DMS114 treated with DMSO at 0.1 percent for 48 hours (cell line): ENCODE measurements around the gene COMT.
"Not testable (repeated sequence)": the region's sequence is repeated elsewhere in the genome, so short reads cannot be mapped to it uniquely, and the experiment has no call there.

Source experiments
- DNase-seq: peaks from one replicate; lab custom pipeline; 2025; ENCODE audit not compliant: unreplicated experiment; lab: John Stamatoyannopoulos, UW

Gene COMT

DNA sequence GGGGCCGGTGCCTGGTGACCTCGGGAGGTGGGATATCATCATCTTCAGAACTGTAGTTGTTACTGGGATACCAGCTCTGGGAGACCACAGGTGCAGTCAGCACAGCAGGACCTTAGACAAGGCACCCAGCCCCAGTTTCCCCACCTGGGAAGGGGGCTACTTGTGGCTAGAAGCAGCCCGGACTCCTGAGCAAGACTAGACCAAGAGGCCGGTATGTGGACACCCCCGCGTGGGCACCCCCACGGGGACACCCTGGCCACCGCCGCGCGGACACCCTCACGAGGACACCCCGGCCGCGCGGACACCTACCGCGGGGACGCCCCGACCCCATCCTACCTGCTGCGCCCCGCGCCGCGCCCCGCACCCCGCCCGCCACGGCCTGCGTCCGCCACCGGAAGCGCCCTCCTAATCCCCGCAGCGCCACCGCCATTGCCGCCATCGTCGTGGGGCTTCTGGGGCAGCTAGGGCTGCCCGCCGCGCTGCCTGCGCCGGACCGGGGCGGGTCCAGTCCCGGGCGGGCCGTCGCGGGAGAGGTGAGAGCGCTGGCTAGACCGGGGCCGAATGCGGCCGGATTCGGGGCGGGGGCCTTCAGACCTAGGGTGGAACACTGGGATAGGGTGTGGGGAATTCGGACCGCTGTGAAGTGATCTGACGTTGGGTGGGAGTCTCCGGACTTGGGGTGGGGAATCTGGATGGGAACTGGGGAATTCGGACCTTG lies at the start of gene COMT, which contains the start of gene TXNRD2:
TSS of gene COMT (plus strand) at position 408 of the 718 bp plus-strand sequence. CDS start 20,755 bp downstream, outside the sequence.
TSS of gene TXNRD2 (minus strand) at position 454 of the 718 bp plus-strand sequence. CDS start at position 439, 15 bp downstream.
- DNase-seq, result no peak

DNA sequence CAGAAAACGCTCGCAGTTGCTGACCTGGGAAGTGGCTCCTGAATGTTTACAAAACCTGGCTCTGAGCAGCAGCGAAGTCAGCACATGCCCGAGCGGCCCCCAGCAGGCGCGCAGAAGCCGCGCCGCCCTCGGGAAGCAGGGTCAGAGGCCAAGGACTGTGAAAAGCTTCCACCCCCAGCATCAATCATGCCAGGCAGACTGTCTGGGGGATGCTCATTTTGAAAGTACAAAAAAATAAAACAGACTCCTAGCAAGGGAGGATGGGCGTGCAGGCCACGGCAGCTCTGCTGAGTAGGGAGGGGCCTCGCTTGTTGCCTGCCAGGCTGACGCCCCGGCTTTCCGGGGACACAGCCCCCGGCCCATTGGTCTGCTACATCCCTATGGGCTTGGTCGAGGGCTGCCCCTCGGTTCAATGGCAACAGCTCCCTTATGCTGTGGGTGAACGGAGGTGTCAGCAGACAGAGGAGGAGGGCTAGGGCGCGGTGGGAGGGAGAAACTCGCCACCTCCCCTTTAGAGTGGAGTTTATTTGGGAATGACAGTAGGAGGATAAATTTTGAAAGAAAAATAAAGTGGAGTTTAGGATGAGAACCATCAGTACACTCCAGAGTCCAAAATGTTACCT lies 49.2 kb upstream of the COMT start:
- no peak for DNase-seq

DNA sequence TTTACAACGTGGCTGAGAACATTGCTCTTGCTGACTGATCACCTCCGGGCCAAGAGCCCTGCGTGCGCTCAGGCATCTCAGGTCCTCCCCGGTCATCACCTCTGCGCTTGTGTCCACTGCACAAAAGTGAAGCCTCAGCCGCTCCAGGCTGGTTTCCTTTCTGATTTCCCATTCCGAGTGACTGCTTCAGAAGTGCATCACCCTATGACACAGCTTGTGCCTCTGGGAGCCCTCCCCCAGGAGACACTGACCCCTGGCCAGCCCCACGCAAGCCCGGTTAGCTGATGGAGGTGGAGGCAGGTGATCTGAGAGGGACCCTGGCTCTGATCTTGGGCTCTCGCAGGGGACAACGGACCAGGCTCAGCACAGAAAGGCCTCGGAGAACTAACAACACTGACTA lies 48.6 kb upstream of the COMT start:
- DNase-seq, result no peak

DNA sequence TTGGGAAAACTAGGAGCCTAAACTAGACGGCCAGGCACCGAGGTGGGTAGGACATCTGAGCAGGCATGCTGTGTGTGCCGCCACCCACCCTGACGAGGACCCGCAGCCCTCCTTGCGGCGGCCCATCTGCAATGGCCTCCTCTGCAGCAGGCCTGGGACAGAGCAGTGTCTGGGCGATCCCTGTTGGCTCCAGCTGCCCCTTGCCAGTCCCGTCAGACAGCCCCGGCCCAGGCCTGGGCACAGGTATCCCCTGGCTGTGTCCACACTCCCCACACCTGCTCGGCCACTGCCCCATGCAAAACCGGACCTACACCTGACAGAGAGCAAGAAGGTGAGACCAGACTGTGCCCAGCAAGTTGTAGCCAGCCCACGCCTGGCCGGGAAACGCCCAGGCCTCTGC lies 48.2 kb upstream of the COMT start:
- no peak for DNase-seq

DNA sequence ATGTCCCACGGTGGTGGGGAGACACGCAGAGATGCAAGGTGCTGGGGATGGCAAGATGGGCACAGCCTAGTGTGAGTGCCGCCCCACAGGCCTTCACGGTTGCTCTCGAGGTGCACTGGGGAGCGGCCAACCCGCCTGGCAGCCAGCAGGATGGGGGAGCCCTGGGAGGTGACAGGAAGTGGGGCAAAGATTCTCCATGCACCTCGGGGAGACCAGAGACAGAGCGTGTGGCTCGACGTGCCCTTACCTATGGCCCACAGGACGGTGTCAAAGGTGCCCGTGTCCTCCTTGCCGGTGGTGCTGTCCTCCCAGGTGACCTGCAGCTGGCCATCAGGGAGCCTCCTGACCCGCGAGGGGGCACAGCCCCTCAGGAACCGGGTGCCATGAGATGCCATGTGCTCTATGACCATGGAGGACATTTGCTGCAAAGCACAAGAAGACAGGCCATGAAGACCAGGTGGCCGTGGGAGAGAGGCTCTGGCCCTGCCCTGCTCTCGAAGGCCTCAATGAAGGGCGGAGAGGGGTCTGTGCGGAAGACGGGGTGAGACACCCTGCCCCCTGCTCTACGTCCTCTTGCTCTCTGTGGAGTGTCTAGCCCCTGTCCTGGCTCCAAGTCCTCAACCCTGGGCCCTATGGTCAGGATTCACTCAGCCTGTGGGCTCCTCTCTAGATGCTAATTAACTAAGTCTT lies 46.3 kb upstream of the COMT start:
- no peak for DNase-seq

DNA sequence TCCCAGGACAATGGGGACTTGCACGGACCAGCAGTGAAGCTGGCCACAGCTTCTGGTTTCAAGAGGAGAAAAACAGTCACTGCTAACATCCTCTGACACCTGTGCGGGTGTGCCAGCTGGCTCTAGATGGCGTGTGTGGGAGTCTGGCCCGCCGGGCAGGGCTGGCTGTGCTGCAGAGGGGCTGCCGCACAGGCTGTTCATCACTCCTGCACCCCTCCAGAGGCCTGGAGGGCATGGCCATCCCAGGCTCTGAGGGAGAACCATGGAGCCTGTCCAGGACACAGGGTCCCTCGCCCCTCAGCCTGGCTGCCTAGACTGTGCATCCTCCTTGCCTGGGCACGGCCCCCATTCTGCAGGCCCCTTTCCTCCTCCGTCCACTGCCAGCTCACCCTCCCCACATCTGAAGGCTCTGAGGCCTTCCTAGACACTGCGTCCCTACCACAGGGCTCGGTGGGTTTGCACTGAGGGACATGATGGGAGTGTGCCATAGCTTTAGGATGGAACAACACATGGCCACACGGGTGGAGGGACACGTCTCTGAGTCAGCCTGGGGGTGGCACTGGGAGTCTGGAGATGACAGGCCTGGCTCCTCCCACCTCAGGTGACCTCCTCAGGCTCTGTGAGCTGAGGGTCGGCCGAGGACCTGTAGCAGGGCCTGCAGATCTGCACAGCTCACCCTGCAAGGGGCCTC lies 44.8 kb upstream of the COMT start:
- DNase-seq, result no peak

DNA sequence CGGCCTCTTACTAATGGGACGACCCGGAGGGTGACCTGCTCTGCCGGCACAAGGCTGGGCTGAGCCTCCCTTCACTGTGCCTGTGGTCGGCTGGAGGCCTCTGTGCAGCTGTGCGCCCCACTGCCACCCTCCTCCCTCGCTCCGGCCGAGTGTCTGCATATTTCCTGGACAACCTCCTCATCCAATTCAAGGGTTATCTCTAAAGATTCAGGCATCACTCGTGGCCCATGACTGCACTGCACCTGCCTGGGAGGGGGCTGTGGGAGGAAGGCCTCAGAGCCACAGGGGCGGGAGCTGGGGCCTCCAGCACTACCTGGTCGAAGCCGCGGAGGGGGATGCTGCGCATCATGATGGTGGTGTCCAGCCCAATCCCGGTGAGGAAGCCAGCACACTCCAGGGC lies 43.8 kb upstream of the COMT start:
- DNase-seq, result no peak

DNA sequence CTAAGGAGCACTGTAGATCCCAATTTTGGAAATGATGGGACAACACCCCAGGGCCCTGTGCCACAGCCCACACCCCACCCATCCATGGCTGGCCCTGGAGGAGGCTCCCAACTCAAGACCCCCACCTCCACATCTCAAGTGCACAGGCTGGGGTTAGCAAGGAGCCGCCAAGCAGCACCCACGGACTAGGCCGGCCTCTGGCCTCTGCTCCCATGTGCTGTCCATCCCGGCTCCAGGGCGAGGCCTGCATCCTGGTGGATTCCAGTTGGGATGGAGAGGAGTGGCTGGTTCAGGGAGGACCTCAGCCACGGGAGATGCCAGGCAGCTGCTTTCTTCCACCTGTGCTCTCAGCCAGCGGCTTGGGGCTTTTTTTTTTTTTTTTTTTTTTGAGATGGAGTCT lies 43.4 kb upstream of the COMT start:
- no peak for DNase-seq

DNA sequence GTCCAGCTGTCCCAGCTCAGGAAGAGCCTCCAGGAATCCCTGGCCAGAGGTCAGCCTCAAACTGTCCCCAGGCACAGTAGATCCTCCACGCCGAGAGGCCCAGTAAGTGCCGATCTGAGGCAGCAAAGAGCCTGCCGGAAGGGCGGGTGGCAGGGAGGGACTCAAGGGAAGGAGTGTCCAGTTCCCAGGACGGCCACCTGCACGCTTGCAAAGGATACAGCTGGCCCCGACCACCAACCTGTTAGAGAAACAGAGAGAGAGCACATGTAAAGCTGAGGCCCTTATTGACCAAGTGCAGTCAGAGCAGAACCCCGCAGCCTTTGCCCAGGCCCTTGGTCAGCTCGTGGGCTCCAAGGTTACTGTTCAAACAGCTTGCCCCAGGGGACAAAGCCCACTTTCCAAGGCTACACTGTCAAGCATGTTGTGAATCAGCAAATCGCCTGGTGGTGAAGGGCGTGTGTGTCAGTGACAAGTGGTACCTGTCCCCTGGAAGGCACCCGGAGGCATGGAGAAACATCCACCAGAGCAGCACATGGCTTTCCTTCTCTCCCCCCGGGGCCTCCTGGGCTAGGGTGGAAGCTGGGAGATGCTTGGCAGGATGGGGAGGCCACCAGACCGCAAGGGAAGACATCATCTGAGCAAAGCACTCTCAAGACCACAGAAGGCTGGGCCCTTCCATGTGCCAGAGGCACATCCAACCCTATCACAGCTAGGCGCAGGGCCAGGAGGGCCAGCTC lies 42.6 kb upstream of the COMT start:
- no peak for DNase-seq

DNA sequence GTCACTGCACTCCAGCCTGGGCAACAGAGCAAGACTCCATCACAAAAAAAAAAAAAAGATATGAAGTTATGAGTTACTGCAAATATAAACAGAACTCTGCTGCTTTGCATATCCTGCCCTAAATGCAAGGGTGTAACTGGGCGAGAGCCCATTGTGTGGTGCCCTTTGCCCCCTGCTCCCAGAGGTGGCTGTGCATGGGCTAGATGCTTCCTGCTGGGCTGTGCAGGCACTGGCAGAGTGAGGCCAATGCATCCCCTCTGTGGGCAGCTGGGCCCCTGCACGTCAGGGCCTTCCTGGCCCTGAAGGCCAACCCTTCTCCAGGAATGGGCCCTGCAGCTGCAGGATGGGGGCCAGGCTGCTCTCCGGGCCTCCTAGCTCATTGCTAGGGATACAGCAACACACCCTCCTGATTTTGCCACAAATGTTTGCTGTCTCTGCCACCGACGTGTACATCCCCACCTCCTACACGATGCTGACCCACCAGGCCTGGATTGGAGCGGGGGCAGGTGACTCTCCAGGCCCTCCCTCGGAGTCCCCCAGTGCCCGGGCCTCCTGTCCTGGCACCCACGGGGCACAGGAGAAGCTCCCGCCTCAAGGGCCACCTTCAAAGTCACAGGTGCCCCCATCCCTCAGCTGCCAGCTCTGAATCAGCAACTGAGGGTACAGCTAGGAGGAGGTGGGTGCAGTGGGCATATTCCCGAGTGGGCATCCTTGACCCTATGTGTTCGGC lies 40.7 kb upstream of the COMT start:
- no peak for DNase-seq

DNA sequence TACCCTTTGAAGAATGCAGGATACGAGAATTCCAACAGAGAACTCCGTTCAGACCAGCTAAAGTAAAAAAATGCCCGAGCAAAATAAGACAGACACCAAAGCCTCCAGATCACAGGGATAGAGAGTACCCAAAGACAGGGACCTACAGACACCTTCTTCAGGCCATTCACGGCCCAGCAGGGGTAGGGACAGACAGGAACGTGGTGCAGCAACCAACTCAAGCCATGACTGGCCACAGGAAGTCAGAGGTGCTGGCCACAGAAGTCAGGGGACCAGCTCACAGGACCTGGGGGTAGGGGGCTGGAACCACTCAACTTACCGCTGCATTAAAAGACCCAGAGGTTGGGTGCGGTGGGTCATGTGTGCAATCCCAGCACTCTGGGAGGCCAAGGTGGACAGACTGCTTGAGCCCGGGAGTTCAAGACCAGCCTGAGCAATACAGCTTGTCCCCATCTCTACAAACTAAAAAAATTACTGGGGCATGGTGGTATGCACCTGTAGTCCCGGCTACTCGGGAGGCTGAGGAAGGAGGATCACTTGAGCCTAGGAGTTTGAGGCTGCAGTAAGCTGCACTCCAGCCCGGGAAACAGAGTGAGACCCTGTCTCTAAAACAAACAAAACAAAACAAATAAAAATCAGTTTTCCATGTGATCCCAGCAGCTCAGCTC lies 39.9 kb upstream of the COMT start:
- DNase-seq, result no peak

DNA sequence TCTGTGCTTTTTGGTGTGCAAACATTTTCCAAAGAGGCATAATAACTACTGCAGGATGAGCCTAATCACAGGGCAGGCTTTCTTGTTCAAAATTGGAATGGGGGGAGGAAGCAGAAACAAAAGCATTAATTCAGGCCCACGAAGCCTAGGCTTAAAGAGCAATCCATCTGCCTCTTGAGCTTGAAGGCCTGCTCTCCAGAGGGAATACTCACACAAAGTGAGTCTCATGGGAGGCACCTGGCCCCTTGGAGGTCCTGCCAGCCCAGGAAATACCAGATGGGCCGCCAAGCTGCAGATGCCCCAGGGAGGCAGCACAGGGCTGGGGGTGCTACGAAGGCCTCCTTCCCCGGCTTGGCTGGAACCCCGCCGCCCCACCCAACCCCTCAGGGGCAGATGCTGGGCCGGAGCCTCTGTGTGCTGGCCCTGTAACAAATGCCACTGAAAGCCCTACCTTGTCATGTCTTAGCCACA lies 39.3 kb upstream of the COMT start:
- DNase-seq, result no peak

DNA sequence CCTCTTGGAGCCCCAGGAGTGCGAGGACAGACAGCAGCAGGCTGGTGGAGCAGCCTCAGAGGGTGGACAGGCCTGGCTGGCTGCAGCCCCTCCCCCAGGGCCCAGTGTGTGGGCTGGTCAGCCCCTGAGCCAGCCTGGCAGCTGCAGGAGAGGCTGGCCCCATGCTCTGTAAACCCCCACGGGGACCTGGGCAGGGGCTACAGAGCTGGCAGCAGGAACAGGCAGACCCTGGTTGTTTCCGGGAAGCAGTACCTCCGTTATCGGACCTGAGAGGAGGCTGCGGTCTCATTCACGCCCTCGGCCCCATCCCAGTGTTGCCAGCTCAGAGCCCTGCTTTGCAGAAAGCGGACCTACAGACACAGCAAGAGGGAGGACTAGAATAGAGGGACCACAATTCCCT lies 38.5 kb upstream of the COMT start:
- DNase-seq, result no peak

DNA sequence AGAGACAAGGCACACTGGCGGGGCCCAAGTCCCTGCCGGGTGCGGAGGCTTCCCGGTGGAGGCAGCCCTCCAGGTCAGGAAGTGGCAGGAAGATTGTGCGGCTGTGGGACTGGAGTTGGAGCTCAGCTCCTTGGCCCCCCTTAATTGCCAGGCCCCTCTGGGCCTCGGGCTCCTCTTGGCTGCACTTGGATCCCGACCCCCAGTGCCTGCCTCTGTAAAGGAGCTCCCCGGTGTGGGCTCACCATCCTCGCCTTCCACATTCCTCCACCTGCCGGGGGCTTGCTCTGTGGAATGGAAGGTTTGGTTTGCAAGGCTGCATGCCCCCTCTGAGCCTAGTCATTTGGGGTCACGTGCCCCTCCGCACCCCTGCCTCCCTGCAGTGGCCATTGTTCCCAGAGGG lies 38.1 kb upstream of the COMT start:
- DNase-seq, result no peak

DNA sequence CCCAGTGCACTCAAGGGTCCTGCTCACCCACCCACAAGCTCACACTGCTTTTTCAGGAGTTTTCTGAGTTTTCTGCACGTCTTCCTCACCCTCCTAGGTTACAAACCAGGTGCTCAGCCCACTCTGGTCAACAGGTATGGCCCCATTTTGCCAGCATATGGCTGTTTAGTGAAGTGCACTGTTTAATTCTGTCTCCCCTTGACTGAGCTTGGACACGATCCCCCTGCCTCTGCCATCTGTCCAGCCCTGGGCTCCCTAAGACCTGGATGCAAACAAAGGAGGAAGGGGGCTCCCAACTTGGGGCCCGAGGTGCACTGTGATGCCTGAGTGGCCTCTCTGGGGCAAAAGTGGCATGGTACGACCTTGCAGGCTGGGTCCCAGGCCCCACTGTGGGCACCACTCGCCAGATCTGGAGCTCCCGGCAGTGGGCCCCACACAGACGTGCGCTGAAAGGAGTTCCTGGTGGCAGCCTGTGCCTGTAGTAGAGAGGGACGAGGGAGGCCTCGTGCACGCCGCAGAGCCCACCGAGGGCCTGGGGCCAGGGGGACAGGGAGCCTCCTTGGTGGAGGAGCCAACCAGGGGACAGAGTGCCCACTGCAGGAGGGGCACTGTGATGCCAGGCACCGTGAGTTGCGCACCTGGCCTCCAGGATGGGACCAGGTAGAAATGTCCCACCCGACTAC lies 37.3 kb upstream of the COMT start:
- DNase-seq, result no peak

DNA sequence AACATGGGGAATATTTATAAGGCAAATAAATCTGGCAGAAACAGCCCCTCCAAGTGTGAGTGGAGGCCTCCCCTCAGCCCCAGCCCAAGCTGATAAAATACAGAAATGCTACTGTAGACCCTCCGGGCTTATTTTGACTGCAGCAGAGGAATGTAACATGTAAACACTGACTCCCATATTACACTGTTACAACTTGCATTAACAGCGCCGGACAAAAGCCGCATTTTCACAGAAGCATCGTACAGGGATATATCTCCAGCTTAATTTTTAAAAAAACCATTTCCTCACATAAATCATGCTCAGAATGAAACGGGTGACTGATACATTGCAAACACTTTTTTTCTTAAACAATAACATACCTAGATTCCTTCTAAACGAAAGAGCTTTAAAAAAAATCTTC lies 36.6 kb upstream of the COMT start:
- no peak for DNase-seq

DNA sequence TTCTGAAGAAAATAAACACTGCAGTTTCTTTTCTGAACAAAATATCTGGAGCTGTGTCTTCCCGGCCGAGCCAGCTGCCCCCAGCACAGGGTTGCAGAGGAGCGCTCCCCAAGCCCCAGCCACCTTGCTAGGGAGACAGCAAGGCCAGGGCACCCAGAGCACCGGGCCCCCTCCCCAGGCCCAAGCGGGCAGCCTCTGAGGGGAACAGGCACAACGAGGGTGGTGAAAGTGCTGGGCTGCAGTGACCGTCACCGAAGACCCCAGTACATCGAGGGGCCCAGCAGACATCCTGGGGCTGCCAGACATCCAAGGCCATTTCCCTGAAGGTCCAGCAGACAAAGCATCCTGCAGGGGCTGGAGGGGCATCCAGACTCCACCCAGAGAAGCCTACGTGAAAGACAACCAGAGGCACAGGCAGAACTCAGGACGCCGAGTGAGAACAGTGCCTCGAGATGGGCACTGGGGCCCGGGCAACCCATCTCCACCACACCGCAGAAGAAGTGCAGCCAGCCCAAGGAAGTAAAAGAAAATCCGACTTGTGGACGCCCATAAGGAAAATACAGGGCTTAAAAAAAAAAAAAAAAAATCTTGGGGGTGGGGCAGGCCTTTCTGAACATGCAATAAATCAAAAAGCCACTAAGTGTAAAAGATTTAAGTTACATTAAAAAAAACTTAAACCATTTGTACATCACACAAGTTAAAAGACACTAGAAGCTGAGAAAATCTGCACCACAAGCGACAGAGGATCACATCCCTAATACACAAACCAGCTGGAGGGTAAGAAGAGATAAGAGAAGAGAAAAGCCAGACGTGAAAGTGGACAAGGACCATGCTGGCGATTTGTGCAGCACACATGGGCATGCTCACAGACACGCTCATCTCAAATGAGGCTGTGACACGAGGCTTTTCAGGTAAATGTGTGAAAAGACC lies 36.0 kb upstream of the COMT start:
- DNase-seq, result no peak

DNA sequence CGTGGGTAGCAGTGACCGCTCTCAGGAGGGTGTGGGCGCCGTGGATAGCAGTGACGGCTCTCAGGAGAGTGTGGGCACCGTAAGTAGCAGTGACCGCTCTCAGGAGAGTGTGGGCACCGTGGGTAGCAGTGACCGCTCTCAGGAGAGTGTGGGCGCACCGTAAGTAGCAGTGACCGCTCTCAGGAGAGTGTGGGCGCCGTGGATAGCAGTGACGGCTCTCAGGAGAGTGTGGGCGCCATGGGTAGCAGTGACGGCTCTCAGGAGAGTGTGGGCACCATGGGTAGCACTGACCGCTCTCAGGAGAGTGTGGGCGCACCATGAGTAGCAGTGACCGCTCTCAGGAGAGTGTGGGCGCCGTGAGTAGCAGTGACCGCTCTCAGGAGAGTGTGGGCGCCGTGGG lies 34.7 kb upstream of the COMT start:
- not testable (repeated sequence) for DNase-seq
